NCI-H524 (cell line): ENCODE measurements around the gene HSPBP1.
"Not testable (repeated sequence)": the region's sequence is repeated elsewhere in the genome, so short reads cannot be mapped to it uniquely, and the experiment has no call there.

Experiments
- DNase-seq, 2 experiments: peaks; one replicate each; lab custom pipeline; 2025; lab: John Stamatoyannopoulos, UW

Gene HSPBP1

GRCh38 chr19:55239004-55239403 lies 40.9 kb downstream of the HSPBP1 start:
- no peak for DNase-seq

GRCh38 chr19:55238030-55238429 lies 41.9 kb downstream of the HSPBP1 start:
- no peak for DNase-seq

- no peak for DNase-seq
Measured at GRCh38 chr19:55232986-55233385, 46.9 kb downstream of the HSPBP1 start.

GRCh38 chr19:55232286-55232602 lies 47.7 kb downstream of the HSPBP1 start:
- no peak for DNase-seq

GRCh38 chr19:55231391-55232285 lies 48.3 kb downstream of the HSPBP1 start:
- no peak for DNase-seq

GRCh38 chr19:55230780-55231179 lies 49.1 kb downstream of the HSPBP1 start:
- DNase-seq, result no peak

GRCh38 chr19:55230329-55230728 lies 49.6 kb downstream of the HSPBP1 start:
- DNase-seq, result no peak

GRCh38 chr19:55229789-55230182 lies 50.1 kb downstream of the HSPBP1 start:
- DNase-seq, result no peak

- DNase-seq, result no peak
Measured at GRCh38 chr19:55229145-55229788, 50.6 kb downstream of the HSPBP1 start.

- DNase-seq, result no peak
Measured at GRCh38 chr19:55228403-55229031, 51.4 kb downstream of the HSPBP1 start, which contains the start of gene TMEM86B. Gene TMEM86B, minus strand, starts transcription at chr19:55228763. Its CDS starts 22 bp downstream, at chr19:55228741.

GRCh38 chr19:55228015-55228391 lies 51.9 kb downstream of the HSPBP1 start:
- no peak for DNase-seq

GRCh38 chr19:55227241-55228014 lies 52.5 kb downstream of the HSPBP1 start:
- no peak for DNase-seq

- DNase-seq, result no peak
Measured at GRCh38 chr19:55226788-55227187, 53.1 kb downstream of the HSPBP1 start.

GRCh38 chr19:55226273-55226672 lies 53.6 kb downstream of the HSPBP1 start:
- DNase-seq, result no peak

GRCh38 chr19:55225415-55225958 lies 54.4 kb downstream of the HSPBP1 start:
- no peak for DNase-seq

- DNase-seq, result not testable (repeated sequence)
Measured at GRCh38 chr19:55224679-55225414, 55.1 kb downstream of the HSPBP1 start.

GRCh38 chr19:55224038-55224665 lies 55.8 kb downstream of the HSPBP1 start:
- DNase-seq, result no peak

- no peak for DNase-seq
Measured at GRCh38 chr19:55223291-55224037, 56.4 kb downstream of the HSPBP1 start.

GRCh38 chr19:55220525-55220924 lies 59.4 kb downstream of the HSPBP1 start:
- no peak for DNase-seq
